GM12891 (cell line): ENCODE data around the gene MAN2C1.

Experiments
- POLR2A ChIP-seq: IDR thresholded peaks from 2 replicates; pipeline ENCODE4 v1.6.1; 2011; ENCODE audit warnings: low read depth, low read length, control low read depth
- POLR2AphosphoS5 ChIP-seq: IDR thresholded peaks from 2 replicates; pipeline ENCODE4 v1.6.1; 2011; ENCODE audit warnings: low read depth, low read length, control low read depth
- SPI1 ChIP-seq: IDR thresholded peaks from 2 replicates; pipeline ENCODE4 v1.6.1; 2011; ENCODE audit warnings: low read depth, low read length, control low read depth

DNA sequence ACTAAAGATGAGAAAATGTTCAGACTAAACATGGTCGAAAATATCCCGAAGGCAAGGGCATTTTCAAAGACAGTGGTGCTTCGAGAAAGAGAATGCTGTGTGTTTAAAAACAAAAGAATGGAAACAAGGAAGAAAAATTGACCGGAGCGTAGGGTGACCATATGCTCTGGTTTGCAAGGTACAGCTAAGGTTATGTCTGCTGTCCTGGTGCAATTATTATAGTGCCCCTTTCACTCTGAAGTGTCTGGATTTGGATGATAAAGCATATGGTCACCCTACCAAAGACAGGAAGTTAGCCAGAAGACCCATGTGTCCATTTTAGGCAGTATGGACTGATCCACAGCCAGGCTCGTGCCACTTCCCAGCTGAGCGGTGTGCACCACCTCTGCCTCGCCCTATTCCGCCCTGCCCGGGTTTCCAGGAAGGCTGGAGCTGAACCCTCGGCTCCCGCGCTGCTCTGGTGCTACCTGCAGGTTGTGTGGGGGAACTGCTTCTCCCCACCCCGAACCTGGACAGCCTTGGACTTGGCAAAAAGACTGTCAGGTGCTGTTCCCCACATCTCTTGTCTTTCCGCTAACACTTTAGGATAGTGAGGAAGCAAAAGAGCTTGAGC lies 60.5 kb downstream of the MAN2C1 start:
- no peak for TF ChIP-seq POLR2A
- no peak for TF ChIP-seq POLR2AphosphoS5
- TF ChIP-seq SPI1 = no peak
